ENCODE results near the gene ZFYVE1. TPM values are rescaled to one million over a fixed set of nuclear protein-coding genes. Genes with fewer than 3 reads are reported as not detected.
"Not testable (repeated sequence)": the region's sequence is repeated elsewhere in the genome, so short reads cannot be mapped to it uniquely, and the experiment has no call there.

ZFYVE1 gene, protein sequence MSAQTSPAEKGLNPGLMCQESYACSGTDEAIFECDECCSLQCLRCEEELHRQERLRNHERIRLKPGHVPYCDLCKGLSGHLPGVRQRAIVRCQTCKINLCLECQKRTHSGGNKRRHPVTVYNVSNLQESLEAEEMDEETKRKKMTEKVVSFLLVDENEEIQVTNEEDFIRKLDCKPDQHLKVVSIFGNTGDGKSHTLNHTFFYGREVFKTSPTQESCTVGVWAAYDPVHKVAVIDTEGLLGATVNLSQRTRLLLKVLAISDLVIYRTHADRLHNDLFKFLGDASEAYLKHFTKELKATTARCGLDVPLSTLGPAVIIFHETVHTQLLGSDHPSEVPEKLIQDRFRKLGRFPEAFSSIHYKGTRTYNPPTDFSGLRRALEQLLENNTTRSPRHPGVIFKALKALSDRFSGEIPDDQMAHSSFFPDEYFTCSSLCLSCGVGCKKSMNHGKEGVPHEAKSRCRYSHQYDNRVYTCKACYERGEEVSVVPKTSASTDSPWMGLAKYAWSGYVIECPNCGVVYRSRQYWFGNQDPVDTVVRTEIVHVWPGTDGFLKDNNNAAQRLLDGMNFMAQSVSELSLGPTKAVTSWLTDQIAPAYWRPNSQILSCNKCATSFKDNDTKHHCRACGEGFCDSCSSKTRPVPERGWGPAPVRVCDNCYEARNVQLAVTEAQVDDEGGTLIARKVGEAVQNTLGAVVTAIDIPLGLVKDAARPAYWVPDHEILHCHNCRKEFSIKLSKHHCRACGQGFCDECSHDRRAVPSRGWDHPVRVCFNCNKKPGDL
- polyA plus RNA-seq (ENCODE audit: insufficient read length) = 15.9 TPM

DNA sequence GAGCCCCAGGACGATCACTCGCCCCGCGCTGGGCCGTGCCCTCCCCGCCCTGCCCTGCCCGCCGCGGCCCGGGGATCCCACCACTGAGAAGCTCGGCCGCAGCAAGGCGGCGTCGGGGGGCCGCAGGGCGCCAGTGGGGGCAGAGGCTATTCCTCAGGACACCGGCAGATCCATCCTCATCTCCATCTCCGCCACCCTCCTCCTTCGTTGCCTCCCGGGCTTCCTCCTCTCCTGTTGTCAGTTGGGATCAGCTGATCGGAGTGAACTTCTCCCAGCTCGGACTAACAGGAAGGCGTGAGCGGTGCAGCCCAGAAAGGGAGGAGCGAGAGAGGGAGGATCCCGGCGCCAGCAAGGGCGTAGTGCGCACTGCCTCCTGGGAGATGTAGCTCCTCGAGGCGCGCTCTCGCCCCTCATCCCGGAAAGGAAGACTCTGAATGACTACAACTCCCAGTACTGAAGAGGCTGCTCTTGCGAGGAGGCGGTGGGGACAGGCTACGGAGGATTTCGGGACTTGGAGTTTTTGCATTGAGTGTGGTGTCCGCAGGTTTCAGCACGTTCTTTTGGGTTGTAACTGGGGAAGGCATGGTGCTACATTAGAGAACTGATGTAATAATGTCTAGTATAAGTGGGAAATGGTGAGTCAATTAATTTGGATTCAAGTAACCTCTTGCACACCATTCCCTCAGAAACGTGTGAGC lies at the start of gene ZFYVE1:
ZFYVE1 (minus strand) TSS at position 262 of the 698 bp plus-strand sequence. CDS start 2,598 bp downstream, outside the sequence.
- DNase-seq = peak; percentile 98

DNA sequence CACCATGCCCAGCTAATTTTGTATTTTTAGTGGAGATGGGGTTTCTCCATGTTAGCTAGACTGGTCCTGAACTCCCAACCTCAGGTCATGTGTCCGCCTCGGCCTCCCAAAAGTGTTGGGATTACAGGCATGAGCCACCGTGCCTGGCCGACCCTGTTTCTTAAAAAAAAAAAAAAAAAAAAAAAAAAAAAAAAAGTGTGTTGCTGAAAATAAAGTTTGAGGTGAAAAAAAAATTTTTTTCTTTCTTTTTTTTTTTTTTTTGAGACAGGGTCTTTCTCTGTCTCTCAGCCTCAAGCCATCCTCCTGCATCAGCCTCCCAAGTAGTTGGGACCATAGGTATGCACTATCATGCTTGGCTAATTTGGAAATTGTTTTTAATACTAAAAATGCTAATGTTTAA lies 42.7 kb upstream of the ZFYVE1 start:
- no peak for DNase-seq

DNA sequence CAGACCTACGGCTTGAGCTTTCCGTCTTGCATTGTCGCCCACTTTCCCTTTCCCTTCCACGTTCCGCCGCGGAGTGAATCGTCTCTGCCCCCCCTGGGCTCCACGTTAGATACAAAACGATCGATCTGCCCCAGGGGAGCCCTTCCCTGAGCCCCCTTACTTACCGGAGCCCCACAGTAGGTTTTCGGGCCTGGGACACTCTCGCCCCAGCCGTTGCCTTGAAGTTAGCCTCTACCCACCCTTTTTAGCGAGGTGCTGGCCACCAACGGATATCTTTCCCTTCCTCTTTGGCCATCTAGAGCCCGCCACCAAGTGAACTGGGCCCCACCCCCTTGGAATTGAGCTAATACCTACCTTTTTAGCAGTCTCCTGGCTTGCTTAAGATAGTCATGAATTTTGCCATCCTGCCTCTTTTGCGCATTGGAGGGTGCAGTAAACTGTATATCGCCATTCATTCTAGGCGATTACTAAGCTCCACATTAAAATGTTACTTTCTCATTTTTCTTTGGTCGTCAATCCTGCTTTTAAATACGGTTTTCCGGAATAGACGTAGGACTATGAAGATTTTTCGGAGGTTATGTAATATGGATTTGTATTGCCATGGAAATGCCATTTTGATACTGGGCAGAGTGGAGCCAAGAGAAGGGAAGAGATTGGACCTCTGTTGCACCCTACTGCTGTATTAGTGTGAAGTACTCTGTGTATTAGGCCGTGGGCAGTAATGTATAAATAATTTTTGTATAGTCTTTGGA lies 32.2 kb upstream of the ZFYVE1 start:
- no peak for DNase-seq

DNA sequence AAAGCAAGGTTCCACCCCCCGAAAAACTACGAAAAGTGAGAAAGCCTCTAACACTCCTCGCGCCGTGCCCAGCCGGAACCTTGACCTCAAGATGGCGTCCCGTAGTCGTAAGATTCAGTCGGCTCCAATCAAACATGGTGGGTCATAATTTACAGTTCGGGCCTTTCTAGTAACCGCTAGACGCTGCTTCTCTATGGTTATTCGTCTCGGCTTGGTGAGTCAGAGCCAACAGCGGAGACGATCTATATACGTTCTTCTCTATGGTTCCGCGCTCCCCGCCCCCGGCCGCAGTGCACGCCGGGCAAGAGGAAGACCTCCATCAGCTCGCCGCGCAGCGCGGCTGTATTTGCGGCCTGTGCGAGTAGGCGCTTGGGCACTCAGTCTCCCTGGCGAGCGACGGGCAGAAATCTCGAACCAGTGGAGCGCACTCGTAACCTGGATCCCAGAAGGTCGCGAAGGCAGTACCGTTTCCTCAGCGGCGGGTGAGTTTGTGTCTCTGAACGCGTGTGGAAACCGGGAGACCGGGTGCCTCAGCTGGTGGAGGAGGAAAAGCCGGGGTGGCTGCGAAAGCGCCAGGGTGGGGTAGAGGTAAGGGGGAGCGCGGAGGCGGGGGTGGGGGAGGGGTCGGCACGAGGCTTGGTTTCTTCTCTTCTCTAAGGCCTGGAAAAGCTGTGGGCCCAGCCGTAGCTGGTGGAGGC lies 31.5 kb upstream of the ZFYVE1 start, which contains the start of gene RBM25:
RBM25 (plus strand) TSS at position 311 of the 698 bp plus-strand sequence. CDS start 13,108 bp downstream, outside the sequence.
- DNase-seq = peak; percentile 96

DNA sequence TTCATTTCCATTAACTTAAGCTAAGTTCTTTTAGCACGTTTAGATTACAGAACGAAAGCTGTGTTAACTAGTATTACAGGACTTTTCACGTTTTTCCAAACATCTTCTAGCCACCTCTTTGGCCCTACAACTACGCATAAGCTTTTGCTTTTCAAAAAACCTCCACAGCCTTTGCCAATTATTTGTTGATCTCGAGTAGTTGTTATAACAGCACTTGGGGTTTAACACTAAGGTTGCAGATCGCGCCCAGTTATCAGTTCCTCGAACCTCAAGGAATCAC lies 31.0 kb upstream of the ZFYVE1 start:
- DNase-seq = no peak

DNA sequence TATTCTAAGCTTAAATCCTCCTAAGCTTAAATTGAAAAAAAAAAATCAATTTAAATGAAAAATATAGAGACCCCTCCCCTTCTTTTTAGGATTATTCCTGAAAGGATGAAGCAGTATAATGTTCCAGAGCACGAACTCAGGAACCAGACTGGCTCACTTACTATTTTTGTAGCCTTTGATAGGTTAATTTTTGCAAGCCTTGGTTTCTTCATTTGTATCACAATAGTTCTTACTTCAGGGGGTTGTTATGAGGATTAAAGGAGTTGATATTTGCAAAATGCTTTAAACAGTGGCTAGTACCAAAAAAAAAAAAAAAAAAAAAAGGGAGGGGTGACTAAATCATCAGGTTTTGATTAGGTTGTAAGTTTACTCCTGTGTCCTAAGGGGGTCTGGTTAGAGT lies 28.3 kb upstream of the ZFYVE1 start:
- no peak for DNase-seq

DNA sequence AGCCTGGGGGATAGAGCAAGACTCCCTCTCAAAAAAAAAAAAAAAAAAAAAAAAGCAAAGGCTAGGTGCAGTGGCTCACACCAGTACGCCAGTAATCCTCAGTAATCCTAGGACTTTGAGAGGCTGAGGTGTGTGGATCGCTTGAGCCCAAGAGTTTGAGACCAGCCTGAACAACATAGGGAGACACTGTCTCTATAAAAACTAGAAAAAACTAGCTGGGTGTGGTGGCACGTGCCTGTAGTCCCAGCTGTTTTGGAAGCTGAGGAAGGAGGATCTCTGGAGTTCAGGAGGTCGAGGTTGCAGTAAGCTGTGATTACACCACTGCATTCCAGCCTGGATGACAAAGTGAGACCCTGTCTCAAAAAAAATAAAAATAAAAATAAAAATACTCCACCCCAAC lies 22.5 kb upstream of the ZFYVE1 start:
- no peak for DNase-seq

DNA sequence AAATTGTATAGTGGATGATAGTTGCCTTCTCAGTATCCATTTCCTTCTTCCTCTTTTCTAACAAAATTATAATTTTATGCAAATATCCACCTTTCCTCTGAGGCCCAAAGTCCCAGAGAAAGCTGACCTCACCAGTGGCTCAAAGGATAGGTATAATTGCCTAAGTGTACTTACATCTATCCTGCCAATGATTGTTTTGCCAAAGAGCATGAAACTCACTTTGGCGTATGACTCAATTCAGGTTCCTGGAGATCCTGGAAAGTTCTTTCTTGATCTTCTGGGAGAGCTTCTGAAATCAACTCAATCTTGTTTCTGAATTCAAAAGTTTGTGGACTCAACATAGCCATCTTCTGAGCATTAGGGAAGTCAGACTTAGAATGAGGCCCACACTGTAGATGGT lies 20.9 kb upstream of the ZFYVE1 start:
- DNase-seq = no peak

DNA sequence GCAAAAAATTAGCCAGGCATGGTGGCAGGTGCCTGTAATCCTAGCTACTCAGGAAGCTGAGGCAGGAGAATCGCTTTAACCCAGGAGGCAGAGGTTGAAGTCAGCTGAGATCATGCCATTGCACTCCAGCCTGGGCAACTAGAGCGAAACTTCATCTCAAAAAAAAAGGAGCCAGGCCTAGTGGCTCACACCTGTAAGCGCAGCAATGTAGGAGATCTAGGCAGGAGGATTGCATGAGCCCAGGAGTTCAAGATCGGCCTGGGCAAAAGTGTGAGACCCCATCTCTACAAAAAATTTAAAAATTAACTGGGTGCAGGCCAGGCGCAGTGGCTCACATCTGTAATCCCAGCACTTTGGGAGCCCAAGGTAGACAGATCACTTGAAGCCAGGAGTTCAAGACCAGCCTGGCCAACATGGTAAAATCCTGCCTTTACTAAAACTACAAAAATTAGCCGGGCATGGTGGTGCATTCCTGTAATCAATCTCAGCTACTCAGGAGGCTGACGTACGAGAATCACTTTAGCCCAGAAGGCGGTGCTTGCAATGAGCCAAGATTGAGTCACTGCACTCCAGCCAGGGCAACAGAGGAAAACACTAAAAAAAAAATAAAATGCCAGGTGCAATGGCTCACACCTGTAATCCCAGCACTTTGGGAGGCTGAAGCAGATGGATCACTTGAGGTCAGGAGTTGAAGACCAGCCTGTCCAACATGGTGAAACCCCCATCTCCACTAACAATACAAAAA lies 10.0 kb upstream of the ZFYVE1 start:
- DNase-seq = not testable (repeated sequence)

DNA sequence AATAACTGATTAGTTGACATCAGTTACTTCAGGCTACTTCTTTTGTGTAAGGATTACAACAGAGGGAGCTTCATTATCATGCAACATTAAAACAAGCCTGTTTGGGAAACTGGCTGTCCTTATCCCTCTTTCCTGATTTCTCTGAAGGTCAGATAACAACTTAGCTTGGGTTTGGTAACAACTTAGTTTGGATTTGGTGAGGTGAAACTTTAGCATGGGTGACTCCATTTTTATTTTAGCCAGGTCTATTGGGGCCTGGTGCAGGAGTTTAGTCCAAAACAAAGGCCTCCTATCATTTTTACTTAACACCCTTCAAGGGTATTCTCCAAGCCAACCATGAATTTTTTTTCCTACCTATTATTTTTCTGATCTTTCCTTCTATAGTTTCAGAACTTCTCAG lies 1.1 kb upstream of the ZFYVE1 start:
- no peak for DNase-seq

DNA sequence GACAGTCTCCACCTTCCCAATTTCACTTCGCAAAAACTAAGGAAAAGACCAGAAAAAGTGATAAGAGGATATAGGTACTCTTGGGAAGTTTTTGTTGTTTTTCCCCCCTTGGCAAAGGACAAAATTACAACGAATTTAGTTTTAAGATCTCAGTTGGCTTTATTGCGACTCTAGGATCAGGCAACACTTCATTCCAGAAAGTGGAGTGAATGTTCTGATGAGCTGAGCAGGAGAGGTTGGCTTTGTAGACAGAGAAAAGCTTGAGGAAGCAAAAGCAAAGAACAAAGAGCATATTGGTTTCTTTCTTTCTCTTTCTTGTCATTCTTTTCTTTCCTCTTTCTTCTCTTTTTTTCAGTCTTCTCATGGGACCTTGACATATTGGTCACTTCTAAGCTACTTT lies 640 bp upstream of the ZFYVE1 start:
- no peak for DNase-seq

DNA sequence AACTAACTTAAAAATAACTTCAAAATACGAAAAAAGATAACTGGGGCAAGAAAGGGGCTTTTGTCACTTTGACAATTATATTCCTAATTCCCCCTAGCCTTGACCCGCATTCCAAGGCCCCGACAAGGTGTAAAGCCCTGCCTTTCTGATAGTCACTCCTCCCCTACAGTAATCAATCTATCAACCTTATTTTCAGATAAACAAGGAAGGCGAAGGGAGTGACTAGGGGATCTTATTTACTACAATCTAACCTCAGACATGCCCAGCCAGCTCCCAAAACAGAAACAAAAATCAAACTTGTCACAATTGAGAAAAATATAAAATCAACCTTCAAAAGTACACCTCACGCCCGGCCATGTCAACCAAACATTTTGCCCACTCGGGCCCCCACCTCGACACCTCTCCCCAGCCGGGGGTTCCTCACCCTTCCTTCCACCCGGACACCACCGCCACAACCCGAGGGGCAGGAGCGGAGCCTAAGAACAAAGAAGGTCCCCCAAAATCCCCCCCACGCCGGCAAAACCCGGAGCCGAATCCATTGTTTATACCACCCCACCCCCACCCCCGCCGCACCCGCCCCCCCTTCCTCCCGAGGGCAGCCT lies 562 bp downstream of the ZFYVE1 start:
- peak; percentile 11 for DNase-seq

DNA sequence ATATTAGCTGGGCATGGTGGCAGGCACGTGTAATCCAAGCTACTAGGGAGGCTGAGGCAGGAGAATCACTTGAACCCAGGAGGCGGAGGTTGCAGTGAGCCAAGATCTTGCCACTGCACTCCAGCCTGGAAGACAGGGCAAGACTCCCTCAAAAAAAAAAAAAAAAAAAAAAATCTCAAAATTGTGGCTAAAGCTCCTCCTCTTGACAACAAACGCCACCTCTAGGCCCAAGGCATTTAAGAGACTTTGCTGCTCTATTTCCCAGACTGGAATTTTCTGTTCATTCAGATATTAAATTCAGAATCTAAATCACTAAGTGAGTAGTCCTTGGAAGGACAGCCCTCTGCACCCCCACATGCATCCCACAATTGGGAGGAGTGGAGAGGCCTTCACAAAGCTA lies 1.4 kb downstream of the ZFYVE1 start:
- DNase-seq = no peak

DNA sequence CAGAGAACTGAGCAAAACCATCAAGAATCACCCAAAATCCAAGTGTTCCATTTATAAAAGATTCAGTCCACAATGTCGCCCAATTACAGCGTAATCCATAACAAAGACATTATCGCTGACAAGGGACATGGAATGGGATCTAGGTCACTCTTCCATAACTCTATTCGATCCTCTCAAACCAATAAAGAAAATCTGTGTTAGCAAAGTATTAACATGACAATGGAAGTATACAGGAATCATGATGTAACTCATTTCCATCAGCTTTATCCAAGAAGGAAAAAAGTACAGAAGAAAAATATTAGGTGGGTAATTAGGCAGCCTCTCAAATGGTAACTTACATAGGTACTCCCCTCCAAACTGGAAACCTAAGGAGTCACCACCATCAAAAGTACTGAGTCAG lies 4.9 kb downstream of the ZFYVE1 start:
- no peak for DNase-seq

DNA sequence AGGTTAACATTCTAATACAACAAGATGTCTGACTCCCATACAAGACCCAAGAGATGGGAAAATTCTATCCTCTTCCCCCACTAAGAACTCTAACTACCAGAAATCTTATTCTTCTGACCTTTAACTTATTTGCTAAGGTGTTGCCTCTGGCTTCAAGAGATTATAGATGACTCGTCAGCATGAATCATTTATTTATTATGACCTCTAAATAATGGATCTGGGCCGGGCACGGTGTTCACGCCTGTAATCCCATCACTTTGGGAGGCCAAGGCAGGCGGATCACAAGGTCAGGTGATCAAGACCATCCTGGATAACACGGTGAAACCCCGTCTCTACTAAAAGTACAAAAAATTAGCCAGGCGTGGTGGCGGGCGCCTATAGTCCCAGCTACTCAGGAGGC lies 10.9 kb downstream of the ZFYVE1 start:
- not testable (repeated sequence) for DNase-seq

DNA sequence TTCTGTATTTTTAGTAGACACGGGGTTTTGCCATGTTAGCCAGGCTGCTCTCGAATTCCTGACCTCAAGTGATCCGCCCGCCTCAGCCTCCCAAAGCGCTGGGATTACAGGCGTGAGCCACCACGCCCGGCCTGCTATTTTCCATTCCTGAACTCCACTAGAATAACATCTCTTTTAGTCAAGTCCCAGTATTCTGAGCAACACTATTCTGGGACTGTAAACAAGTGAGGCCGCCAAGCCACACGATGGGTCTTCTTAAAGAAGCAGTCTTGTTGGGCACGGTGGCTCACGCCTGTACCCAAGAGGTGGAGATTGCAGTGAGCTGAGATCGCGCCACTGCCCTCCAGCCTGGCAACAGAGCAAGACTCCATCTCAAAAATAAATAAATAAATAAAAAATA lies 11.4 kb downstream of the ZFYVE1 start:
- not testable (repeated sequence) for DNase-seq

DNA sequence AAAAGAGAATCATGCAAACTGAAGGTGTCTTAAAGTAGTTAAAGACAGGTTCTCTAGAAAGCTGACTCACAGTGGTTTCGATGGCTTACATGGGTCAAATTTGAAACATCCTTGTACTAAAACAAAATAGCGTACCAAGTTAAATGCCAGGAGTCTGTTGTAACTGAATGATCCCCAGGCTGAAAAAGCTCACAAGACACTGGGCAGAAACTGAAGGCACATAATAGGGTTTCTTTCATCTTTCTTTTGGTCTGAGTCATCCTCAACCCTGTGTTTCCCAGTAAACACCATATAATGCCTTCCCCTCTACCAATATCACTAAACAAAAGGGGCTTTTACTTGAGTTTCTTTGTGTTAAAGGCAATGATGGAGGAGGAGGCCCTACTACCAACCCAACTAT lies 12.8 kb downstream of the ZFYVE1 start:
- no peak for DNase-seq

DNA sequence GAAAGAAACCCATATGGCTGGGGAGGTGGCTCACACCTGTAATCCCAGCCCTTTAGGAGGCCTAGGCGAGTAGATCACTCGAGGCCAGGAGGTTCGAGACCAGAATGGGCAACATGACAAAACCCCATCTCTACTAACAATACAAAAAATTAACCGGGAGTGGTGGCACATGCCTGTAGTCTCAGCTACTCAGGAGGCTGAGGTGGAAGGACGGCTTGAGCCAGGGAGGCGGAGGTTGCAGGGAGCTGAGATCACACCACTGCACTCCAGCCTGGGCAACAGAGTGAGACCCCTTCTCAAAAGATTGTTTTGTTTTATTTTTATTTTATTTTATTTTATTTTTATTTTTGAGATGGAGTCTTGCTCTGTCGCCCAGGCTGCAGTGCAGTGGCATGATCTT lies 15.7 kb downstream of the ZFYVE1 start:
- not testable (repeated sequence) for DNase-seq

DNA sequence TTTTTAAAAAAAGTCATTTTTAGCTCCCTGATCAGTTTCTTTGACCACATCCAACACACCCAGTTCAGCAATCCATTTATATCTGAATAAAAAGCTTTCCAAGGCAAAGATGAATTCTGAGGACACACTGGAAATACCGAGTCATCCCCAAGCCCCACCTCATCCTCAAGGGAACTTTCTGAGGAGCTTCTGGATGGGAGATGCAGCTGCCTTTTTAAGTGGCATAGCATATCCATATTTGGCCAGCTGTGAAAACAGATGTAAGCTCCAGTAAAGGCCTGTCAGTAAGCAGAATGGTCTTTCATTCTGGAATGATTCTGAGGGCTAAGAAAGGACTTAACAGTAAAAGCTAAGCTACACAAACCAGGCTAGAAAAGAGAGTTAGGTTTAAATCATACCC lies 18.4 kb downstream of the ZFYVE1 start:
- DNase-seq = peak; percentile 31

DNA sequence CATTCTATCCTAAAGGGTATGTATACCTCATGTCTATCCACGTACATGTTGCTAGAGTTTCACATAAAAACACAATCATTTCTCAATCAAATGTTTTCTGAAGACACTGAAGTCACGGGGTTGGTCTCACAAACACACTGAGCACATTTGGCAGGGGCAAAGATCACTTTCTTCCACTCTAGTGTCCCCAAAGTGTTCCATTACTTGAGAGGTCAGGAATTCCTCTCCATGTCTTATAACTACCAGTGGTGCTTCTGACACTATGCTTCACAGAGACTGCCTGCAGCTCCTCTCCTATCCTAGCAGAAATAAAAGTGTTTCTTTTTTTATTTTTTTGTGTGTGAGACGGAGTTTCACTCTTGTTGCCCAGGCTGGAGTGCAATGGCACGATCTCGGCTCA lies 19.1 kb downstream of the ZFYVE1 start:
- DNase-seq = no peak

DNA sequence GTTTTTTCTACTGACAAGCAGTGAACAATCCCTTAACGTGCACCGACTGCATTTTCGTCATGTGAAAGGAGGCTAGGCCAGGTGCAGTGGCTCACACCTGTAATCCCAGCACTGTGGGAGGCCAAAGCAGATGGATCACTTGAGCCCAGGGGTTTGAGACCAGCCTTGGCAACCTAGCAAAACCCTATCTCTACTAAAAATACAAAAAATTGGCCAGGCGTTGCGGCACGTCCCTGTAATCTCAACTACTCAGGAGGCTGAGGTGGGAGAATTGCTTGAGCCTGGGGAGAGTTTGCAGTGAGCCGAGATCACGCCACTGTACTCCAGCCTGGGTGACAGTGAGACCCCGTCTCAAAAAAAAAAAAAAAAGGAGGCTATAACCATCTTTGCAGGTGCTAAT lies 22.3 kb downstream of the ZFYVE1 start:
- not testable (repeated sequence) for DNase-seq

Measured in hindlimb muscle (tissue), 1 donor.